Measurements from ENCODE around the gene CT55. TPM values are rescaled to one million over a fixed set of nuclear protein-coding genes. Genes with fewer than 3 reads are reported as not detected.
"Not testable (repeated sequence)": the region's sequence is repeated elsewhere in the genome, so short reads cannot be mapped to it uniquely, and the experiment has no call there.

Gene CT55
- total RNA-seq, 4 donors from 2014 or later = not detected

GRCh38 chrX:135168486-135168885, 2.7 kb downstream of the CT55 start:
- H3K9me3 ChIP-seq = no peaks in the 10 kb centered on the region
- DNase-seq = no peak
- H3K4me1 ChIP-seq = no peaks in the 10 kb centered on the region
- no peak overlapping the region for H3K4me3 ChIP-seq (replicated peaks in 1 of 3)
- intact Hi-C loops (cut with DNase I) = no loop called here
- H3K36me3 ChIP-seq = no peaks in the 10 kb centered on the region
- H3K27ac ChIP-seq = no peak overlapping the region
- WGBS, 2 donors = 41 to 45% methylated on average over 3 of the region's 3 CpGs
- H3K27me3 ChIP-seq = no peaks in the 10 kb centered on the region
- no peak for TF ChIP-seq CTCF (IDR thresholded peaks at IDR 0.05)
- TF ChIP-seq POLR2A (IDR thresholded peaks at IDR 0.05) = no peak

GRCh38 chrX:135154688-135155087, 16.5 kb downstream of the CT55 start:
- DNase-seq; H3K4me1 ChIP-seq; H3K36me3 ChIP-seq; H3K4me3 ChIP-seq (replicated peaks in 1 of 3); H3K9me3 ChIP-seq; intact Hi-C loops (cut with DNase I); H3K27me3 ChIP-seq; H3K27ac ChIP-seq: not testable (repeated sequence)
- no CpG with 5 or more reads among the region's 3 CpGs for WGBS, 2 donors

GRCh38 chrX:135126145-135126544, 45.1 kb downstream of the CT55 start:
- no CpG with 5 or more reads among the region's 6 CpGs for WGBS, 2 donors
- H3K4me3 ChIP-seq (replicated peaks in 1 of 3); DNase-seq; H3K27ac ChIP-seq; H3K36me3 ChIP-seq; H3K4me1 ChIP-seq; intact Hi-C loops (cut with DNase I); H3K27me3 ChIP-seq; H3K9me3 ChIP-seq: not testable (repeated sequence)

- H3K4me3 ChIP-seq (replicated peaks in 1 of 3); H3K27ac ChIP-seq; H3K9me3 ChIP-seq; DNase-seq; intact Hi-C loops (cut with DNase I); H3K36me3 ChIP-seq; H3K4me1 ChIP-seq; H3K27me3 ChIP-seq: not testable (repeated sequence)
- WGBS, 2 donors = no CpG with 5 or more reads among the region's 1 CpG
Measured at GRCh38 chrX:135120056-135120576, 51.1 kb downstream of the CT55 start, which contains the start of gene ETDB. Gene ETDB, minus strand, starts transcription at chrX:135120526. Its CDS starts 1,265 bp downstream, at chrX:135119261.

- H3K9me3 ChIP-seq; H3K27ac ChIP-seq; intact Hi-C loops (cut with DNase I); H3K4me3 ChIP-seq (replicated peaks in 1 of 3); H3K27me3 ChIP-seq; DNase-seq; H3K4me1 ChIP-seq; H3K36me3 ChIP-seq: not testable (repeated sequence)
- 60 to 80% methylated on average over 1 of the region's 2 CpGs for WGBS, 2 donors
Measured at GRCh38 chrX:135116064-135116463, 55.1 kb downstream of the CT55 start.

GRCh38 chrX:135114392-135114791, 56.8 kb downstream of the CT55 start:
- no peaks in the 10 kb centered on the region for H3K36me3 ChIP-seq
- intact Hi-C loops (cut with DNase I) = no loop called here
- H3K9me3 ChIP-seq = no peaks in the 10 kb centered on the region
- WGBS, 2 donors = 74 to 77% methylated on average over 2 of the region's 2 CpGs
- no peaks in the 10 kb centered on the region for H3K27me3 ChIP-seq
- no peak overlapping the region for H3K27ac ChIP-seq
- DNase-seq = no peak
- TF ChIP-seq POLR2A (IDR thresholded peaks at IDR 0.05) = no peak
- no peak for TF ChIP-seq CTCF (IDR thresholded peaks at IDR 0.05)
- H3K4me3 ChIP-seq (replicated peaks in 1 of 3) = no peak overlapping the region
- no peaks in the 10 kb centered on the region for H3K4me1 ChIP-seq

GRCh38 chrX:135112743-135113142, 58.5 kb downstream of the CT55 start:
- TF ChIP-seq POLR2A (IDR thresholded peaks at IDR 0.05) (no peak), CTCF (IDR thresholded peaks at IDR 0.05) (no peak)
- WGBS, 2 donors = 83% methylated on average over 1 of the region's 1 CpG; no CpG with 5 or more reads in 1 of the 2 donors
- H3K27ac ChIP-seq = no peak overlapping the region
- no peak for DNase-seq
- H3K4me3 ChIP-seq (replicated peaks in 1 of 3) = no peak overlapping the region
- H3K9me3 ChIP-seq = no peaks in the 10 kb centered on the region
- intact Hi-C loops (cut with DNase I) = no loop called here
- no peaks in the 10 kb centered on the region for H3K4me1 ChIP-seq
- H3K36me3 ChIP-seq = no peaks in the 10 kb centered on the region
- no peaks in the 10 kb centered on the region for H3K27me3 ChIP-seq

Measured in thyroid gland (tissue), 4 donors.